ENCODE data around the gene FAM107A.
A peak's percentile ranks its signal among the peaks of the same experiment; 100 is the strongest.

FAM107A gene

GRCh38 chr3:58566398-58567250 lies 10.6 kb downstream of the FAM107A start:
- no peak for DNase-seq

GRCh38 chr3:58565621-58566397 lies 11.4 kb downstream of the FAM107A start:
- DNase-seq = no peak

GRCh38 chr3:58564456-58565160 lies 12.6 kb downstream of the FAM107A start:
- no peak for DNase-seq

GRCh38 chr3:58564054-58564453 lies 13.1 kb downstream of the FAM107A start:
- no peak for DNase-seq

GRCh38 chr3:58563386-58564035 lies 13.7 kb downstream of the FAM107A start:
- no peak for DNase-seq

GRCh38 chr3:58562498-58562897 lies 14.7 kb downstream of the FAM107A start:
- DNase-seq = no peak

GRCh38 chr3:58560771-58561311 lies 16.4 kb downstream of the FAM107A start:
- DNase-seq = peak; percentile 16

- peak; percentile 36 for DNase-seq
Measured at GRCh38 chr3:58559586-58559985, 17.6 kb downstream of the FAM107A start.

- DNase-seq = peak; percentile 41
Measured at GRCh38 chr3:58557491-58557890, 19.7 kb downstream of the FAM107A start.

- peak; percentile 90 for DNase-seq
Measured at GRCh38 chr3:58556761-58557221, 20.4 kb downstream of the FAM107A start.

GRCh38 chr3:58556001-58556400 lies 21.2 kb downstream of the FAM107A start:
- DNase-seq = no peak

GRCh38 chr3:58555203-58555602 lies 22.0 kb downstream of the FAM107A start:
- DNase-seq = no peak

GRCh38 chr3:58553003-58553402 lies 24.2 kb downstream of the FAM107A start:
- DNase-seq = no peak

- no peak for DNase-seq
Measured at GRCh38 chr3:58551636-58552180, 25.5 kb downstream of the FAM107A start.

GRCh38 chr3:58544541-58544940 lies 32.6 kb downstream of the FAM107A start:
- no peak for DNase-seq

GRCh38 chr3:58540176-58540858 lies 36.9 kb downstream of the FAM107A start:
- no peak for DNase-seq

GRCh38 chr3:58539626-58540025 lies 37.6 kb downstream of the FAM107A start:
- DNase-seq = no peak

GRCh38 chr3:58537412-58538301 lies 39.5 kb downstream of the FAM107A start:
- DNase-seq = no peak

- no peak for DNase-seq
Measured at GRCh38 chr3:58536501-58537411, 40.4 kb downstream of the FAM107A start, which contains the start of gene ACOX2. Gene ACOX2, minus strand, starts transcription at chr3:58537190. Its CDS starts 2,084 bp downstream, at chr3:58535106.

Data from NCI-H69 (cell line).